GM20000 (cell line): Measurements from ENCODE around the gene OR52B2.

ENCODE experiments used
- DNase-seq: peaks from one replicate; pipeline ENCODE4 v3.0.0; 2012; ENCODE audit warnings: low spot score
- CTCF ChIP-seq: IDR thresholded peaks from 2 replicates; pipeline ENCODE4 v1.5.1; 2012; ENCODE audit warnings: mild to moderate bottlenecking, control low read depth; ENCODE audit errors: extremely low read depth, missing control alignments

Gene OR52B2

GRCh38 chr11:6124245-6124644, 45.9 kb downstream of the OR52B2 start:
- no peak for TF ChIP-seq CTCF
- DNase-seq = no peak
